HG02759 (cell line): Measurements from ENCODE around the gene SCARB2.

Experiments
- ATAC-seq: cut with Tn5 transposase; IDR thresholded peaks from one replicate; pipeline ENCODE4 v1.9.1; 2021; ENCODE audit warnings: mild to moderate bottlenecking, moderate library complexity; ENCODE audit not compliant: unreplicated experiment

SCARB2 gene

GRCh38 chr4:76232681-76233080 is 19.1 kb upstream of the SCARB2 start:
- ATAC-seq: no peak

- ATAC-seq: no peak
Observed at GRCh38 chr4:76226418-76226817, 12.8 kb upstream of the SCARB2 start.

DNA sequence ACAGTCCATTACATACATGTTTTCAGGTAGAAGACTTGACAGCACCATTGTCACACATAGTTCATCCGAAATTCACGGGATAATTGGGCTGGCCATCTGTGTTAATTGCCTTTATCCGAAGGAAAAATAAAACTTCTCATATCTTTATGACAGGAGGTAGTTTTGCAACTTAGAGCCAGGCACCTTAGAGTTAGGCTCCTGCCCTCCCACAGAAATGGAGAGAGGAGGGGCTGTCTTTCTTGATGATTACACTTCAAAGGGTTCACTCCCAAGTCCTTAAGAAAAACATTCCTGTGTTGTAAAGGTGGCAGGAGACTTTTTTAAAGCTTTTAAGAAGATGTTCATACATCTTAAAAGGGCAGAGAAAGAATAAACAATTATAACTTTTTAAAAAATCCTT is 10.5 kb upstream of the SCARB2 start:
- ATAC-seq: no peak

GRCh38 chr4:76219299-76220055 is 5.9 kb upstream of the SCARB2 start:
- no peak for ATAC-seq

DNA sequence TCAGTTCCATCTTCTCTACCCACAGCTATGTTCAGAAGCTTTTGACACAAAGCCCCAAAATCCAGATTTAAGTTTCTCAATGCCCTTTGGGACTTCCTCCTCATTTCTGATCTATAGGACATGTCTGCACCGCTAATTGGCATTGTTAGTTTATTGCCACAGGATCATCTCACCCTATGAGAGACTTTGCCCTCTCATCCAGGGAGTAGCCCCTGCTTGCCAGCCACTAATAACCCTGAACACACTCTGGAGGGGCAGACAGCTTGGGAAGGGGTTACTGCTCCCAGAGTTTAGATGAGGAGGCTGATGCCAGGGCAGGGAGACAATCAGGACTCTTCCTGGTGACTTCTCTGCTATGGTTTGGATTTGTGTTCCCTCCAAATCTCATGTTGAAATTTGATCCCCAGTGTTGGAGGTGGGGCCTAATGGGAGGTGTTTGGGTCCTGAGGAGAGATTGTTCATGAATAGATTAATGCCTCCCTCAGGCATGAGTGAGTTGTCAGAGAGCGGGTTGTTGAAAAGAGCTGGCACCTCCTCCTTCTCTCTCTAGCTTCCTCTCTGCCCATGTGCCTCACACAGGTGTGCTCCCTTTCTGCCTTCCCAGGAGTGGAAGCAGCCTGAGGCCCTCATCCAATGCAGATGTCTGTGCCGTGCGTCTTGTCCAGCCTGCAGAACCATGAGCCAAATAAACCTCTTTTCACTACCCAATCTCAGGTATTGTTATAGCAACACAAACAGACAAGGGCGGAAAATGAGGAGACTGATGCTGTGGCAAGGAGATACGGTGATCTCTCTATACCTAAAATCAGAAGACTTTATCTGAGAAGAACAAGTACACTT is 3.6 kb upstream of the SCARB2 start:
- ATAC-seq: no peak

- ATAC-seq: no peak
Observed at GRCh38 chr4:76216524-76216923, 2.9 kb upstream of the SCARB2 start.

DNA sequence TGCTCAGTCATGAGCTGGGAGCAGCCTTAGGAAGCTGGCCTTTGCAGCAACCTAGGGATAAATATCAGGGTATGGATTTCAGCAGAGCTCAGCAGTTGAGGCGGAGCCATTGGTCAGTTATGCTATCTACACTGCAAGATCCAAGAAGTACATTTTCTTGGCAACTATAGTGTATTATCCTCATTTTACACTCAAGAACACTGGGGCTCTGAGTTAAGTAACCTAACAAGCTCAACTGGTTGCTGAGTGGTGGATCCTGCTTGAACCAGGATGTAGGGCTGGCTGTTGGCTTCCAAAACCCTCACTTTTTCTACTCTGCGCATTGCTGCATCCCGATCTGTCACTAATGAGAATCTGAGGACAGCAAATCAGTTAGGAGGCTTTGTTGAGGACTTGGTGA is 1.5 kb upstream of the SCARB2 start:
- ATAC-seq: no peak

GRCh38 chr4:76214177-76214675 is 602 bp upstream of the SCARB2 start:
- ATAC-seq: no peak

DNA sequence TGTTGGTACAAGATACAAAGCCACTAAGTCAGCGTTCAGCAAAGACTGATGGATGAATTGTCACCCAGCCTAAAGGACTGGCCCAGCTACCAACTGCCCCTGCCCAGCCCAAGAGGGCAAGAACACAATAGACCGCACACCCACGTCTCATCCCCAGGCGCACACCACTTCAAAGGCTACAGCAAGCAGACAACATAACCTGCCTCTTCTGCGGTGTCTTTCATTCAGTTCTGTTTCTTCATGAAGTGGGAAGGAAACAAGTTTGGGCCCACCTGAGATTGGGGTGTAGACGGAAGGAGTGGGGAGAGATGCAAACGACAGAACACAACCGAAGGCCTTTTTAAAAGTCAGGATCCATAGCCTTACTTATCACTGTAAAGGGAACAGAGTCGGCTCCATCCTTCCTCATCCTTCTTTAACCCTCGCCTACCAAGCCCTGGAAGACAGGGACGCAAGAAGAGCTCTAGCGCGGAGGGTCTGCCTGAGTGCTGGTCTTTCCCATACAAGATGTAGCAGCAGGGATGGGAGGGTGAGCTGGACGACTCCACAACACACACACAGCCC is 691 bp downstream of the SCARB2 start:
- no peak for ATAC-seq

- ATAC-seq: no peak
Observed at GRCh38 chr4:76211769-76212708, 1.6 kb downstream of the SCARB2 start.

GRCh38 chr4:76210452-76210851 is 3.2 kb downstream of the SCARB2 start:
- ATAC-seq: no peak

DNA sequence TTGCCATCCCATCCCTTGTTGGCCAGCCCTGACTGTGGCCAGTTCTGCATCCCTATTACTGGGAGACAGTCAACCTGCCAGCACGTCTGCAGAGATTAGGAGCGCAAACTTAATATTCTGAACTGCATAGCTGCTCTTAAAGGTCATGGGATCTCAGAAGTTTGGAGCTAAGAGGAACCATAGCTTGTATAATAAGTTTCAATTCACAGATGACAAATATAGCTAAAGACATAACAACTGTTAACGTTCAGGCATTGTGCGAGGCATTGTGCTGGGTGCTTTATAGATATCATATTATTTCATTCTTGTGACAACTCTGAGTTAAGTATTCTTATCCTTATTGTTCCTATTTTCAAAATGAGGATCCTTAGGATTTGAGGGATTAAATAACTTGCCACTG is 3.7 kb downstream of the SCARB2 start:
- ATAC-seq: no peak

DNA sequence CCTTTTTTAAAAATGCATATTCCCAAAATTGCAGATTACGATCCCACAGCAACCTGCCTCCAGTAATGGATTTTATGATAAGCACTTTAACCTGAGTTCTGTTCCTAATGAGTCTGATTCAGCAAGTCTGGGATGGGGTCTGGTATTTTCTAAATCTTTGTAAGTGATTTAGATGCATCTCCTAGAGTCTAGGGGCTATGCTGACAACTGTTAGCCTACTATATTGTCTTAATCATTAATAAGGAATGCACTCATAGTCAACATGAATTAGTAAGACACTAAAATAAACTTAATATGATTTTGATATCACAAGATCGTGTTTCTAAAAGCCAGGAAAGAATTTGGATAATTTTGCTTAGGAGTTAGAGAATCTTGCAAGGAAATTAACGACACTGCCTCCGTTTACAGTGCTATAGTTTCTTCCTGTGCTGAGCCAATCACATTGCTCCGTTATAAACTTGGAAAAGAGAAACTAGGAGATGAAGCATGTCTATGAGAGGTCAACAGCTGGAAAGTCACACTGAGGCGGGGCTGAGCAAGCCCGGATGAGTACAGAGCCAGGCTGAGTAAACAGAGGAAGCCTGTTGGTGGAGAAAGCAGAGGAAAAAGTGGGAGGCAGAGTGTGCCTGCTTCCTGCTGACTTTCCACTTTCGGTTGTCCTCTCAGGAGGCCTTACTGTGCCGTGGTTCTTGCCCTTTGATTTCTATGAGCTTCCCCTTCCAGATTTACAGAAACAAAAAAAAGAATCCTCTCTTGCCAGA is 5.4 kb downstream of the SCARB2 start:
- ATAC-seq: no peak

- ATAC-seq: no peak
Observed at GRCh38 chr4:76207549-76207948, 6.1 kb downstream of the SCARB2 start.

GRCh38 chr4:76206222-76206942 is 7.2 kb downstream of the SCARB2 start:
- no peak for ATAC-seq

DNA sequence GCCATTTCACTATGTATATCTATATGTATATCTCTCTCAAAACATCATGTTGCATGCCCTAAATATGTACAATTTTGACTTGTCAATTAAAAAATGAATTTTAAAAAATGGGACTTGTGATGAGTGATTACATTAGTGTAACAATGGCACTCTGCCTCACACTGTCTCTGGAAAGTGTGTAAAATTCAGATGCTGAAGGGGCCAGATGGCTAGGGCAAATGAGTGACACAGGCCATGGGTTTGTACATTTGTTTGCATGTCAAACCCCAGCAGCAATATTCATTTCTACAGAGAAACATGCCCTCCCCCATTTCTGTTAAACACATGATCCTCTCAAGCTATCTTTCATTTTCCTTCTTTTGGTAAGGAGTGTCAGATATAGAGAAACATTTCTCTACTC is 8.1 kb downstream of the SCARB2 start:
- no peak for ATAC-seq

DNA sequence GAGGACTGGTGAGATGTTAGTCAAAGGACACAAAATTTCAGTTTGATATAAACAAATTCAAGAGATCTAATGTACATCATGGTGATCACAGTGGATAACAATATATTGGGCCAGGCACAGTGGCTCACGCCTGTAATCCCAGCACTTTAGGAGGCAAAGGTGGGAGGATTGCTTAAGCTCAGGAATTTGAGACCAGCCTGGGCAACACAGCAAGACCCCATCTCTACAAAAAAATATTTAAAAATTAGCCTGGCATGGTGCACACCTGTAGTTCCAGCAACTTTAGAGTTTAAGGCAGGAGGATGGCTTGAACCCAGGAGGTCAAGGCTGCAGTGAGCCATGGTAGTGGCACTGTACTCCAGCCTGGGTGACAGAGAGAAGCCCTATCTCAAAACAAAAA is 8.7 kb downstream of the SCARB2 start:
- ATAC-seq: no peak

GRCh38 chr4:76203541-76203940 is 10.1 kb downstream of the SCARB2 start:
- ATAC-seq: no peak

DNA sequence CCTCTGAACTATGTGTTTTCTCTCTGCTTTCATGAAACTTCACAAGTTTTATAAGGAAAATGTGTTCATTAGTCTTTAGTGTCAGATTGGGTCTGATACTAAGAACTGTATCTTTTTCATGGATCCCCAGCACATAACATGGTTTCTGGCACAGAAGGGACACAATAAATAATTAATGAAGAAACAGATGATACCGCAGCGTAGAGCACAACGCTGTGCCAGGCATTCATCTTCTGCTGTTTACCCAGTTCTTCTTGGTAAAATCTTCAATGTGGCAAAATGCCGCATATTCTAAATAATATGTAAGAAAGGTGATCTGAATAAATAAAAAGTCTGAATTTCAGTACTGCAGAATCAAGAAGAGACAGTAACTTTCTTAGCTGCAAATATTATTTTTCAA is 12.3 kb downstream of the SCARB2 start:
- ATAC-seq: no peak
